Measurements from ENCODE around the gene FGD3.

DNA sequence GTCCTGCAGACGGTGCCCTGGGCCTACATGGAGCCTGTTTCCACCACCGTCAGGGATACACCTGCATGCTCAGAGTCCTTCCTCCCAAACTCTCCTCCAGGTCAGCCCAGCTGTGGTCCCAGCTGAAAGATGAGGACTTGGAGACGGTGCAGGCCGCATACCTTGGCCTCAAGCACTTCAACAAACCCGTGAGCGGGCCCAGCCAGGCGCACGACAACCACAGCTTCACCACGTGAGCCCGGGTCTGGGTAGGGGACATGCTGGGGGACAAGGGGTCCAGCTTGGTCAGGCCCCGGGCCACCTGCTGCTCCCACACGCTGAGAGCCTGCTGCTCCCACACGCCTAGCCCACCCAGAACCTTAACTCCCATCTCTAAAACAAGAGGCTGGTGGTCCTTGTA is 132.0 kb downstream of the FGD3 start:
- TF ChIP-seq, protein P1, sequence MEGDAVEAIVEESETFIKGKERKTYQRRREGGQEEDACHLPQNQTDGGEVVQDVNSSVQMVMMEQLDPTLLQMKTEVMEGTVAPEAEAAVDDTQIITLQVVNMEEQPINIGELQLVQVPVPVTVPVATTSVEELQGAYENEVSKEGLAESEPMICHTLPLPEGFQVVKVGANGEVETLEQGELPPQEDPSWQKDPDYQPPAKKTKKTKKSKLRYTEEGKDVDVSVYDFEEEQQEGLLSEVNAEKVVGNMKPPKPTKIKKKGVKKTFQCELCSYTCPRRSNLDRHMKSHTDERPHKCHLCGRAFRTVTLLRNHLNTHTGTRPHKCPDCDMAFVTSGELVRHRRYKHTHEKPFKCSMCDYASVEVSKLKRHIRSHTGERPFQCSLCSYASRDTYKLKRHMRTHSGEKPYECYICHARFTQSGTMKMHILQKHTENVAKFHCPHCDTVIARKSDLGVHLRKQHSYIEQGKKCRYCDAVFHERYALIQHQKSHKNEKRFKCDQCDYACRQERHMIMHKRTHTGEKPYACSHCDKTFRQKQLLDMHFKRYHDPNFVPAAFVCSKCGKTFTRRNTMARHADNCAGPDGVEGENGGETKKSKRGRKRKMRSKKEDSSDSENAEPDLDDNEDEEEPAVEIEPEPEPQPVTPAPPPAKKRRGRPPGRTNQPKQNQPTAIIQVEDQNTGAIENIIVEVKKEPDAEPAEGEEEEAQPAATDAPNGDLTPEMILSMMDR (IDR thresholded peaks at IDR 0.05), result no peak
- no peak for TF ChIP-seq POLR2AphosphoS5 (IDR thresholded peaks at IDR 0.05; ENCODE audit: insufficient read depth in 1 of 2, low read depth in 1 of 2)

Measured in vagina (tissue), 2 donors.